ENCODE measurements around the gene TPST1. TPM values are rescaled to one million over a fixed set of nuclear protein-coding genes. Genes with fewer than 3 reads are reported as not detected.
"Not testable (repeated sequence)": the region's sequence is repeated elsewhere in the genome, so short reads cannot be mapped to it uniquely, and the experiment has no call there.

Gene TPST1
- total RNA-seq, 1 experiment from 2014 or later: 14.9 TPM

- CTCF ChIA-PET: no interaction called here
- no peak overlapping the region for H2AFZ ChIP-seq
- no peak overlapping the region for H3K4me2 ChIP-seq
- 0 out of 2 replicates have a peak, but pooled peaks cover 3% of the 10 kb centered on the region for H3K4me1 ChIP-seq (replicated peaks; ENCODE audit: insufficient read depth)
- H3K27me3 ChIP-seq (ENCODE audit: insufficient read depth, low read depth): no peaks in the 10 kb centered on the region
- TF ChIP-seq EZH2 (IDR thresholded peaks at IDR 0.05; ENCODE audit: low read depth) (no peak), CTCF (conservative IDR thresholded peaks at IDR 0.05) (no peak)
- intact Hi-C loops (cut with micrococcal nuclease; ENCODE audit: unreplicated experiment): no loop called here
- H4K20me1 ChIP-seq (ENCODE audit: insufficient read depth): no peaks in the 10 kb centered on the region
- no peaks in the 10 kb centered on the region for H3K36me3 ChIP-seq (ENCODE audit: low read depth)
- no peak overlapping the region for H3K4me3 ChIP-seq
- POLR2A ChIA-PET (ENCODE audit: unreplicated experiment): no interaction called here
- H3K9me2 ChIP-seq (ENCODE audit: insufficient read depth): no peaks in the 10 kb centered on the region
- H3K79me2 ChIP-seq (ENCODE audit: low read depth): no peaks in the 10 kb centered on the region
- H3K27ac ChIP-seq: no peak overlapping the region
- BruUV-seq (replicated peaks): no TSS peak
- no peaks in the 10 kb centered on the region for H3F3A ChIP-seq (ENCODE audit: insufficient read depth, low read depth)
- DNase-seq: no peak
- no peaks in the 10 kb centered on the region for H3K9me3 ChIP-seq (ENCODE audit: insufficient read depth, low read depth)
These were observed 154.6 kb downstream of the TPST1 start for GRCh38 chr7:66359656-66360211.

- CTCF ChIA-PET: no interaction called here
- POLR2A ChIA-PET (ENCODE audit: unreplicated experiment): no interaction called here
- no peak overlapping the region for H3K4me3 ChIP-seq
These were observed 157.0 kb downstream of the TPST1 start for GRCh38 chr7:66362136-66362535.

GRCh38 chr7:66363635-66364034 lies 158.5 kb downstream of the TPST1 start:
- H3K9me3 ChIP-seq (ENCODE audit: insufficient read depth, low read depth): no peaks in the 10 kb centered on the region
- no peaks in the 10 kb centered on the region for H3K27me3 ChIP-seq (ENCODE audit: insufficient read depth, low read depth)
- TF ChIP-seq CTCF (conservative IDR thresholded peaks at IDR 0.05): no peak
- no peak overlapping the region for H3K4me3 ChIP-seq
- H3K36me3 ChIP-seq (ENCODE audit: low read depth): no peaks in the 10 kb centered on the region
- no peaks in the 10 kb centered on the region for H3K79me2 ChIP-seq (ENCODE audit: low read depth)
- no peak overlapping the region for H3K4me2 ChIP-seq
- DNase-seq: no peak
- H3F3A ChIP-seq (ENCODE audit: insufficient read depth, low read depth): no peaks in the 10 kb centered on the region
- H2AFZ ChIP-seq: no peak overlapping the region
- H3K9me2 ChIP-seq (ENCODE audit: insufficient read depth): no peaks in the 10 kb centered on the region
- H3K27ac ChIP-seq: no peak overlapping the region
- ChIA-PET POLR2A (ENCODE audit: unreplicated experiment) (no interaction called here), CTCF (no interaction called here)
- no TSS peak for BruUV-seq (replicated peaks)
- H3K4me1 ChIP-seq (replicated peaks; ENCODE audit: insufficient read depth): no peaks in the 10 kb centered on the region
- no peaks in the 10 kb centered on the region for H4K20me1 ChIP-seq (ENCODE audit: insufficient read depth)
- intact Hi-C loops (cut with micrococcal nuclease; ENCODE audit: unreplicated experiment): no loop called here

More at GRCh38 chr7:66362136-66362535, 157.0 kb downstream of the TPST1 start:
- TF ChIP-seq CTCF (conservative IDR thresholded peaks at IDR 0.05): no peak
- no peak for TF ChIP-seq EZH2 (IDR thresholded peaks at IDR 0.05; ENCODE audit: low read depth)
- Histone ChIP-seq H3F3A (ENCODE audit: insufficient read depth, low read depth) (no peaks in the 10 kb centered on the region), H3K9me3 (ENCODE audit: insufficient read depth, low read depth) (no peaks in the 10 kb centered on the region), H3K4me1 (replicated peaks; ENCODE audit: insufficient read depth) (no peaks in the 10 kb centered on the region), H3K27me3 (ENCODE audit: insufficient read depth, low read depth) (no peaks in the 10 kb centered on the region), H3K79me2 (ENCODE audit: low read depth) (no peaks in the 10 kb centered on the region), H2AFZ (no peak overlapping the region), H3K9me2 (ENCODE audit: insufficient read depth) (no peaks in the 10 kb centered on the region), H3K27ac (no peak overlapping the region), H3K4me2 (no peak overlapping the region), H3K36me3 (ENCODE audit: low read depth) (no peaks in the 10 kb centered on the region), H4K20me1 (ENCODE audit: insufficient read depth) (no peaks in the 10 kb centered on the region)
- DNase-seq: no peak
- no TSS peak for BruUV-seq (replicated peaks)
- intact Hi-C loops (cut with micrococcal nuclease; ENCODE audit: unreplicated experiment): no loop called here

DNA sequence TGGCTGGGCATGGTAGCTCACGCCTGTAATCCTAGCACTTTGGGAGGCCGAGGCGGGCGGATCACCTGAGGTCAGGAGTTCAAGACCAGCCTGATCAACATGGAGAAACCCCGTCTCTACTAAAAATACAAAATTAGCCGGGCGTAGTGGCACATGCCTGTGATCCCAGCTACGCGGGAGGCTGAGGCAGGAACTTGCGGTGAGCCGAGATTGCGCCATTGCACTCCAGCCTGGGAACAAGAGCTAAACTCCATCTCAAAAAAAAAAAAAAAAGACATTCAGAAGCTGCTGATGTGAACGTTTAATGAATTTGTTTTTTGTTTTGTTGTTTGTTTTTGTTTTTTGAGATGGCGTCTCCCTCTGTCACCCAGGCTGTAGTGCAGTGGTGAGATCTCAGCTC lies 159.9 kb downstream of the TPST1 start:
- DNase-seq; H3F3A ChIP-seq (ENCODE audit: insufficient read depth, low read depth); H3K4me1 ChIP-seq (replicated peaks; ENCODE audit: insufficient read depth); H3K9me3 ChIP-seq (ENCODE audit: insufficient read depth, low read depth); H3K9me2 ChIP-seq (ENCODE audit: insufficient read depth); POLR2A ChIA-PET (ENCODE audit: unreplicated experiment); BruUV-seq (replicated peaks); H3K4me2 ChIP-seq; H3K79me2 ChIP-seq (ENCODE audit: low read depth); H2AFZ ChIP-seq; intact Hi-C loops (cut with micrococcal nuclease; ENCODE audit: unreplicated experiment); H3K27ac ChIP-seq; H3K4me3 ChIP-seq; H3K36me3 ChIP-seq (ENCODE audit: low read depth); H4K20me1 ChIP-seq (ENCODE audit: insufficient read depth); H3K27me3 ChIP-seq (ENCODE audit: insufficient read depth, low read depth): not testable (repeated sequence)
- CTCF ChIA-PET: interaction anchor here (0.7 kb wide), 1 partner anchor 293 kb away, joined by 3 read pairs; no protein-coding TSS in a partner anchor

All from PC-9 (cell line).